ENCODE data around the gene TNFAIP3.
A peak's percentile ranks its signal among the peaks of the same experiment; 100 is the strongest.

Gene TNFAIP3

GRCh38 chr6:137910424-137910834 lies 43.4 kb downstream of the TNFAIP3 start:
- TF ChIP-seq, protein P1, sequence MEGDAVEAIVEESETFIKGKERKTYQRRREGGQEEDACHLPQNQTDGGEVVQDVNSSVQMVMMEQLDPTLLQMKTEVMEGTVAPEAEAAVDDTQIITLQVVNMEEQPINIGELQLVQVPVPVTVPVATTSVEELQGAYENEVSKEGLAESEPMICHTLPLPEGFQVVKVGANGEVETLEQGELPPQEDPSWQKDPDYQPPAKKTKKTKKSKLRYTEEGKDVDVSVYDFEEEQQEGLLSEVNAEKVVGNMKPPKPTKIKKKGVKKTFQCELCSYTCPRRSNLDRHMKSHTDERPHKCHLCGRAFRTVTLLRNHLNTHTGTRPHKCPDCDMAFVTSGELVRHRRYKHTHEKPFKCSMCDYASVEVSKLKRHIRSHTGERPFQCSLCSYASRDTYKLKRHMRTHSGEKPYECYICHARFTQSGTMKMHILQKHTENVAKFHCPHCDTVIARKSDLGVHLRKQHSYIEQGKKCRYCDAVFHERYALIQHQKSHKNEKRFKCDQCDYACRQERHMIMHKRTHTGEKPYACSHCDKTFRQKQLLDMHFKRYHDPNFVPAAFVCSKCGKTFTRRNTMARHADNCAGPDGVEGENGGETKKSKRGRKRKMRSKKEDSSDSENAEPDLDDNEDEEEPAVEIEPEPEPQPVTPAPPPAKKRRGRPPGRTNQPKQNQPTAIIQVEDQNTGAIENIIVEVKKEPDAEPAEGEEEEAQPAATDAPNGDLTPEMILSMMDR (IDR thresholded peaks at IDR 0.05; ENCODE audit: borderline replicate concordance, insufficient read depth, low read depth, low read length), result no peak
- no peak overlapping the region for H3K4me3 ChIP-seq (ENCODE audit: low read depth, low read length)

DNA sequence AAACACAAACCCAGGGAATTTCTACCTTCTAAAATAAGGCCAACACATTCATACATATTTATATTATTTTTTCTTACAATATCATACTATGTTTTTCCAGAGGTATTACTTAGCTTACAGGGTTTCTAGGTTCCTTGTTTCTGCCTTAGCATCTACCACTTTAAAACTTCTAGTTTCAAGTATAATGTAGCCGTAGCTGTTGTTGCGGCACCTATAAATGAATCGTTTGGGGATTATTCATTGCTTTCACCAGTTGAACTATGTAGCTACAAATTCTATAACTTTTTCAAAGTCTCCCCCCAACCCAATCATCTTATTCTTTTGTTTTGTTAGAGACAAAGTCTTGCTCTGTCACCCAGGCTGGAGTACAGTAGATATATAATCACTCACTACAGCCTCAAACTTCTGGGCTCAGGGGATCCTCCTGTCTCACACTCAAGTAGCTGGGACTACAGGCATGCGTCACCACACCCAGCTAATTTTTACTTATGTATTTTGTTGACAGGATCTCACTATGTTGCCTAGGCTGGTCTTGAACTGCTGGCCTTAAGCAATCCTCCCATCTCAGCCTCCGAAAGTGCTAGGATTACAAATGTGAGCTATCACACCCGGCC lies 43.9 kb downstream of the TNFAIP3 start:
- H3K4me3 ChIP-seq (ENCODE audit: low read depth, low read length), result no peak overlapping the region
- TF ChIP-seq, protein P1 (IDR thresholded peaks at IDR 0.05; ENCODE audit: borderline replicate concordance, insufficient read depth, low read depth, low read length), result no peak

DNA sequence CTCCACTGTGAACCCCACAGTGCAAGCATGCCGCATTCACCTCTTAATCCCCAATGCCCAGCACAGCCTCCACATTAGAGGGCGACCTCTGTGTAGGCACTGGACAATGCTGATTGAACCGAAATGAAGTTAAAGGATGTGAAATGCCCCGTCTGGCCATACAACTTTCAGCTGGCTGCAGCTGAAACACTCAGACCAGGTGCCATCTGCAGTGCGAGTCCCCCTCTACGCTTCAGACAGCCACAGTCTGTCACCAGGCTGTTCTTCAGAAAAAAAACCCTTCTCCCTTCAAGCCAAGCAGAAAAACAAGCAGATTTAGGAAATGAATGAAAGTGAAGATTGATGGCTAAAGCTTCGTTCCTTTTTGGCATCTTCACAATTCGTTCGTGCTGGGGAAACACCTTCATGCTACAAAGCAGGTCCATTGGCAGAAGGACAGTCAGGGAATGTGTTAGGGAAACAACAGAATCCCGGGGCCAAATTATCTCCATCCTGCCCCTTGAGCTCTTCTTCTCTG lies 44.7 kb downstream of the TNFAIP3 start:
- peak overlapping the region; percentile 28 for H3K4me3 ChIP-seq (ENCODE audit: low read depth, low read length)
- TF ChIP-seq, protein P1 (IDR thresholded peaks at IDR 0.05; ENCODE audit: borderline replicate concordance, insufficient read depth, low read depth, low read length), result no peak

- H3K4me3 ChIP-seq (ENCODE audit: low read depth, low read length), result no peak overlapping the region
- TF ChIP-seq, protein P1 (IDR thresholded peaks at IDR 0.05; ENCODE audit: borderline replicate concordance, insufficient read depth, low read depth, low read length), result no peak
These were observed 45.8 kb downstream of the TNFAIP3 start for GRCh38 chr6:137912813-137913212.

DNA sequence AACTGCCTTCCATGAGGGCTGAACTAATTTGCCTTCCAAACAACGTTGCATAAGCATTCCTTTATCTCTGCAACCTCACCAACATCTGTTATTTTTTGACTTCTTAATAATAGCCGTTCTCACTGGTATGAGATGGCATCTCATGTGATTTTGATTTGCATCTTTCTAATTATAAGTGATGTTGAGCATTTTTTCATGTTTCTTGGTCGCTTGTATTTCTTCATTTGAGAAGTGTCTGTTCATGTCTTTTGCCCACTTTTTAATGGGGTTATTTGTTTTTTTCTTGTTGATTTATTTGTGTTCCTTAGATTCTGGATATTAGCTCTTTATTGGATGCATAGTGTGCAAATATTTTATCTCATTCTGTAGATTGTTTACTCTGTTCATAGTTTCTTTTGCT lies 46.4 kb downstream of the TNFAIP3 start:
- no peak overlapping the region for H3K4me3 ChIP-seq (ENCODE audit: low read depth, low read length)
- TF ChIP-seq, protein P1 (IDR thresholded peaks at IDR 0.05; ENCODE audit: borderline replicate concordance, insufficient read depth, low read depth, low read length), result no peak

DNA sequence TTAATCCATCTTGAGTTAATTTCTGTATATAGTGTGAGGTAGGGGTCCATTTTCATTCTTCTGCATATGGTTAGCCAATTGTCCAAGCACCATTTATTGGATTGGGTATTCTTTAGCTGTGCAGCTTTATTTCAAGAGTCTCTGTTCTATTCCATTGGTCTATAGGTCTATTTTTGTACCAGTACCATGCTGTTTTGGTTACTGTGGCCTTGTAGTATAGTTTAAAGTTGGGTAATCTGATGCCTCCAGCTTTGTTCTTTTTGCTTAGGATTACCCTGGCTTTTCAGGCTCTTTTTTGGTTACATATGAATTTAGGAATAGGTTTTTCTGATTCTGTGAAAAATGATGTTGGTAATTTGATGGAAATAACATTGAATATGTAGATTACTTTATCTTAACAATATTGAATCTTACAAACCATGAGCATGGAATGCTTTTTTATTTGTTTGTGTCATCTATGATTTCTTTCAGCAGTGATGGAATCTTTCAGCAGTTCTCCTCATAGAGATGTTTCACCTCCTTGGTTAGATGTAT lies 47.0 kb downstream of the TNFAIP3 start:
- TF ChIP-seq, protein P1 (IDR thresholded peaks at IDR 0.05; ENCODE audit: borderline replicate concordance, insufficient read depth, low read depth, low read length), result no peak
- no peak overlapping the region for H3K4me3 ChIP-seq (ENCODE audit: low read depth, low read length)
